Measurements from ENCODE around the gene GHR.
A peak's percentile ranks its signal among the peaks of the same experiment; 100 is the strongest.

GHR gene

DNA sequence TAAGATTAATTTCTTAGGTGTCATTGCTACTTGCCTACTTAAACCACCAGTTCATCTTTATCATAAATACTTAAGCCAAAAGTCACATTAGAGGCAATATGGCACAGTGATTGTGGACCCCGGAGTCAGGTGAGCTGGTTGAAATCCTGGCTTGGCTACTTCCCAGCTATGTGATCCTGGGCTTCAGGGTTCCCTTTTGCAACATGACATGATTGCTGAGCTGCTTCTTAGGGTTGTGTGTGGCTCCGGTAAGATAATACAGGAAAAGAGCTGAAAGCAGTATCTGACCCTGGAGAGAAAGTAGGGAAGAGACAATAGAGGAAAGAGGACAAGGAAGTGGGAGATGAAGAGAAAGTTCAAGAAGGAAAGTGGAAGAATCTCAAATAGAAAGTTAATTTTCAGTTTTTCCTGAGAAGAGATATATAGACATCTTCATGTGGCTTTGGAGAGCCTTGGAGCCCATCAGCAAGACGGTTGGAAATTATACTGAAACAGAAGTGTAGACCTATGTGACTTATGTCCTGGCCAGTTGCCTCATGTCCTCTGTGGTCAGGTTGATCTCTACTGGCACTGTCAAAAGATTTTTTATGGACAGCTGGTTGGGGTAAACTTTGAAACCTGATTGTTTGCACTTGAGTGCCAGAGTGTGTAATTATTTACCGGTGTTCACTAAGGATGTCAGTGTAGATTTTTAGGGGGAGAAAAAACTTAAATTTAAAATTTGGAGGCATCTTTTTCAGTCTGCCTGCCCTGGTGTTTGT lies 93.2 kb downstream of the GHR start:
- no peak for DNase-seq (ENCODE audit: low spot score)

DNA sequence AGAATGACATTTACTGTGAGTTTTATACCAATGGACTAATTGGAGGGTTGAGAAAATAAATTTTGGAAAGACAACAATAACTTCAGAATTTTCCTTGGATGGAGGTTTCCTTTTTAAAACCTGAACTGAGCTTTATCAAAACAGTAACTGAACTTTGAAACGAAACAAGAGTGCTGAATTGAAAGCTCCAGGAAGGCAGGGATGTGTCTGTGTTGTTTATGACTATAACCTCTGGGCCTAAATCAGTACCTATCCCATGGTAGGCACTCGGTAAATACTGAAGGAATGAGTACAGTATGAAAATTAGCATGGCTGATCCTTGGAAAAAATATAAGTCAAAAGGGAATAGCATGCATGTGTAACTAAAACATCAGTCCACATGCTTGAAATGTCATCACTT lies 93.9 kb downstream of the GHR start:
- no peak for DNase-seq (ENCODE audit: low spot score)

DNA sequence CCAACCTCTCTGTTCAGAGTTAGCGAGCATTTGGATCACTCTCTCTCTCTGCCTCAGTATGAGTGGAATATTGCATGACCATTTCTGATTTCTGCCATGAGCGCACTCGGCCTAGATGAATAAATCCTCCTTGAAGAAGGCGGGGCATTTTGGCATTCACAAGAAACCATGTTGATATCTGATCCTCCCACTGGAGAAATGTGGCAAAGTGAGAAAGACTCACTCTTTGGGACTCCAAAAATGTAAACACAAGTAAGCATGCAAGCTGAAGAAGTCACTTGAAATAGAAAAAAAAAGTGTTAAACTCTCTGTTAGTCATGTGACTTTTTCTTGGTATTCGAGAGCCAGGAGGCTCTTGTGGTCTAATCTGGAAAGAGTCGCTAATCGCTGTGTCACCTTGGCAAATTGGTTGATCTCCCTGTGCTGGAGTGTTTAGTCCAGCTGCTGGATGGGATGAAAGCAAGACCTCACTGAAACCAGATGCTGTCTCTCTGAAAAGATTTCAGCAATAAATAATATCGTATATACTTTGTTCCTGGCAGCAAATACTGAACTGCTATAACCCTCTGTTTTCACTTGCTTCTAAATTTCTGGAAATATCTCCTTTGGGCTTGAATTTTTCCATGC lies 95.5 kb downstream of the GHR start:
- DNase-seq (ENCODE audit: low spot score), result no peak

DNA sequence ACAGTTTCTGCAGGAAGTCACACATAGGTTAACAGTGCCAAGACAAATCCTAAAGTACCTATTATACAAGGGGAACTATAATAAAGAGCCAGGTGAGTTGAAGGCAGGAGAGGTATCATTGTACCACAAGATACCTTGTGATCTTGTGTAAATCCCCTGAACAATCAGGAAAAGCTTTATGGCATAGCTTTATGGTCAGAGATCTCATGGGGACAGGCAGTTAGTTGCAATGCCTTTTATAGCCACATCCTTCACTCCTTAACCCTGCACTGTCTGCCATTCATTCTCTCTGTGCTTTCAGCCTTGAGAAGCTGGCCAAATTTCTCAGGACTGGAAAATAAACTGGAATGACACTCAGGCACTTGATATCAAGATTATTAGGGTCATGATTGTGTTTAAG lies 97.0 kb downstream of the GHR start:
- DNase-seq (ENCODE audit: low spot score), result no peak

DNA sequence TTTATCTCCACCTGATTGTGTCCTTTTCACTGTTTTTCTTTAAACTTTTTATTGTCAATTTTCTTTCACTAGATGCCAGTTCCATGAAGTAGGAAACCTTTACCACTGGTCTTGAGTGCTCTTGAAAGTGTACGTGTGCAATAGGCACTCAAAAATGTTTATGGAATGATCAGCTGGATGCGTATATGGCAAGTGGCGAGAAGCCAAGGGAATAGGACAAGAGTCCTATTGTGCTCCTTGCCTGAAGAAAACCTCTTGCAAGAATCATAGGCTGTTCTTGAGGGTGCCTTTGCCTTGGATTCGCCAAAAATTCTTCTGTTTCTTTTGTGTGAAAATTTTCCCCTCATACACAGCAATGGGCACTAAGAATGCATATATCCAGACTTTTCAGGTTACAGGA lies 97.7 kb downstream of the GHR start:
- DNase-seq (ENCODE audit: low spot score), result no peak

DNA sequence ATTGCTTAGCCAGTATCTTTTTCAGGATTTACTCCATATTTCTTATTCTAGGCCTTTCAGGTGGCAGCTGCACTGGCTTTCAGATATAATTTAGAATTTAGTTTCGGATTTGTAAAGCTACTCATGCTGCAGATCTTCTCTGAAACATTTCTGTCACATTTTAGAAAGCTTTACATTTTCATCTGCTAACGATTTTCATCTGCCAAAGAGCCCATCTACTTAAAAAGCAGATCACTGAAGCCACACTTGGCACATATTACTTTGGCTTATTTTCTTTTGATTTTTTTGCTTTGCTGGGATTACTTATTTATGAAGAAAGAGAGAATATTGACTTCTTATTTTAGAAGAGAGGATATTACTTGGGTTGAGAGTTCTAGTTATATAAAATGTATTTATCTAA lies 98.2 kb downstream of the GHR start:
- DNase-seq (ENCODE audit: low spot score), result no peak

DNA sequence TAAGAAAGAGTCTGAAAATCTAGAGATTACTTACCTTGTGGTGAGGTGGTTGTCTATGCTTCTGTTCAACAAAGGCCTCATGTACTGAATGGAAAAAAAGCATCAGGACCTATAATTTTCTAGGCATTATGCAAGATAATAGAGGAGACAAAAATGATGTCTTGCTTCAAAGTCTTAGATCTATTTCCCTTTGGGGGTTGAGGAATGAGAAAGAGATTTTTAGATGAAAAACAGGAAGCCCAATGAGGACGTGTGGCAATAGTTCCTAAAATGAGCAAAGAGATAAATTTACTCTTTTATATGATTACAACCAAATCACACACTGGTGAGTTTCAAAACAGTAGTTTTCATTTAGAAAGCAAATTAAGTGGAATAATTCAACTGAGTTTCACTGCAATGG lies 99.5 kb downstream of the GHR start:
- no peak for DNase-seq (ENCODE audit: low spot score)

DNA sequence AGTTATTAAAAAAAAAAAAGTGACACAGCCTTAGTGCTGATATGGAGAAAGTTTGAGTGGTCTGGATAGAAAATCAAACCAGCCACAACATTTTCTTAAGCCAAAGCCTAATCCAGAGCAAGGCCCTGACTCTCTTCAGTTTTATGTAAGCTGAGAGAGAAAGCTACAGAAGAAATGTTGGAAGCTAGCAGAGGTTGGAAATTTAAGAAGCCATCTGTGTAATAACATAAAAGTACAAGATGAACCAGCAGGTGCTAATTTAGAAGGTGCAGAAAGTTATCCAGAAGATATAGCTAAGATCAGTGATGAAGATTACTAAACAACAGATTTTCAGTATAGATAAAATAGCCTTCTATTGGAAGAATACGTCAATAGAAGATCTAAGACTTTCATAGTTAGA lies 102.9 kb downstream of the GHR start:
- DNase-seq (ENCODE audit: low spot score), result no peak

DNA sequence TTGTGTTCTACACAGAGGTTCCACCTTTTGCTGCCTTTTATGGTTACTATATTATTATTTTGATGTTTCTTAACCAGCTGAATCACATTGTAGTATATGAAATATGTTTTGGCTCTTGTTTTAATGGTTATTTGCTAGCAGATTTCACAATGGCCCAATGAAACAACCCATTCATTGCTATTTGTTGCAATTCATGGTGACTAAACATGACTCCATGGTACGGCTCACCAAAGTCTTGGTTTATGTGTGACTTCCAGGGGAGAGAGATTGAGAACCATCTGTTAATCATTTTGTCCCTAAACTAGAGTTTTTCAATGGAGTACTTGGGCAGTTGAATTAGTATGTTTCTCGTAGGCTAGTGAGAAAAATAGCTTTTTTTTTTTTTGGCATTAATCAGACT lies 108.4 kb downstream of the GHR start:
- DNase-seq (ENCODE audit: low spot score), result no peak

DNA sequence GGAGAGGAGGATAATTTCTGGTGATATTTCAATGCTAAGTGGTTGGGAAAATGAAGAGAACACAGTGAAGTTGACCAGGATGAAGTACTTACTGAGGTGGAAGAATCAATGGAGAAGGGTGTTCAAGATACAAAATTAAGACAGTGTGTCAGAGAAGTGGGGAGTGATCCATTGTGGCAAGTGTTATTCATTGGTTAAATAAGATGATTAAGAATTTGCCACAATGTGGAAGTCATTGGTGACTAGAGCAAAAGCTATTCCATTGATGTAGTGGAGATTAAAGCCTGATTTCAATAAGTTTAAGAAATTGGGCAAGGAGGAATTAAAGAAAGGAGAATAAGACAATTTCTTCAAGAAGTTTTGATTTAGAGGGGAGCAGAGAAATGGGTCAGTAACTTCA lies 118.9 kb downstream of the GHR start:
- DNase-seq (ENCODE audit: low spot score), result no peak

DNA sequence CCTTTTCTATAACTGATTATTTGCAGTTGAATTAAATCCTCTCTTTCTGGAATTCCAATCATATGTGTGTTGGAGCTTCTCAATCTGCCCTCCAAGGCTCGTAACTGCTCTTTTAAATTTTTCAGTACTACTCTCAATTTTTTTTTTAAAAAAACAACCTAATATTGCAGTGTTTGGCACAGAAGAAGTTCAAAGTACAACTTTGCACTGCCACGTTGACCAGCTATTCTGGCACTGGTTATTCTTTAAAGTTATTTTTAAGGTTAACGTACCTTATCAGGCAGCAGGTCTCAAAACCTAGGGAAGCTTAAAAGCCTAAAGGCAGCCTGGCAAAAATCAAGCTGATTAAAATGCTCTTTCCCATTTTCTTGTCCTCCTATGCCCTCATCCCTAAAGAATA lies 120.5 kb downstream of the GHR start:
- no peak for DNase-seq (ENCODE audit: low spot score)

DNA sequence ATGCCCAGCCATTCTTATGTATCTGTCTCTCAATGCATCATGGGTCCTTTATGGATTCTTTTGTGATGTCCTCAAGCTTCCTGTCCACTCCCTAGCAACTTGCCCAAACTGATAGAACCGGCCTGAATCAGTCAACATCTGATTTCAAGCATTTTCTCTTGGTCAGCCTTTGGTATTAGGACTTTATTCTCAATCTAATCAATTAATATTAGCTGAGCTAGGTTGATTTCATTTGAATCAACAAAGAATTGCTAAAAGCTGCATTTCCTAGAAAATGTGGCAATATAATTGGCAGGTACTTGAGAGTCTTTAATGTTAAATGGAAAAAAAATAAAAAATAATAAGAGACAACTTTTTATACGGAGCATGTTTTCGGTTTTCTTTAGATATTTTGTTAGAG lies 121.8 kb downstream of the GHR start:
- no peak for DNase-seq (ENCODE audit: low spot score)

DNA sequence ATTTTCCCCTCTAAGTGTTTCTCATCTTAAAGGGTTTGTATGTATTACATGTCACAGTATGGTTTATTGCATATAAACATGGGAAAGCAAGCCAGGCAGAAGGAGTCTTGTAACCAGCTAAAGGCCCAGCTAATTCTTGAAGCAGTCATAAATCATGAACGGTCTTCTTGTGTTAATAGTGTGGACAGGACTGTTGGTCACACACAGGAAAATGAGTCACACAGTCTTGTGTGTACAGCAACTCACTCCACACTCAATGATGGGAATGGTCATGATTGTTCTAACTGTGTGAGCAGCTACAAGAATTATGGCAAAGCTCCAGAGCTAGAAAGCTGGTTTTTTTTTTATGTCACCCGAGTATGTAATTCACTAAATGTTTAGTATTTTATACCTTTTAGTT lies 123.9 kb downstream of the GHR start:
- peak; percentile 17 for DNase-seq (ENCODE audit: low spot score)

DNA sequence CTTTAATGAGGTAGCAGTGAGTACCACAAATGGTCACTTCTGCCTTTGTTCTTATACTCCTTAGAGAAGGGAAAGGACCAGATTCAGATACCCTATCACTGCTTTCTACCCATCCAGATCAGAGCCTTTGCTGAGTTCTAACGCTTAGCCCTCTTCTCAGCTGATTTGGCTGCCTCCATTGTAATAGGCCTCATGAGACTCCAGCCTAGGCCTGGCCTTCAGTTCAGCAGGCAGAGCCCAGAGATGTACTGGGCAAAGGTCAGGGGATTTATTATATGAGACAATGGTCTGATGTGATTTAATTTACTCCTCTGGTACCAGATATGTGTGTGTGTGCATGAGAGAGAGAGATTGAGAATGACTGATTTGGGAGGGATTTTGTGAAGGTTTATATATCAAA lies 124.7 kb downstream of the GHR start:
- DNase-seq (ENCODE audit: low spot score), result no peak

DNA sequence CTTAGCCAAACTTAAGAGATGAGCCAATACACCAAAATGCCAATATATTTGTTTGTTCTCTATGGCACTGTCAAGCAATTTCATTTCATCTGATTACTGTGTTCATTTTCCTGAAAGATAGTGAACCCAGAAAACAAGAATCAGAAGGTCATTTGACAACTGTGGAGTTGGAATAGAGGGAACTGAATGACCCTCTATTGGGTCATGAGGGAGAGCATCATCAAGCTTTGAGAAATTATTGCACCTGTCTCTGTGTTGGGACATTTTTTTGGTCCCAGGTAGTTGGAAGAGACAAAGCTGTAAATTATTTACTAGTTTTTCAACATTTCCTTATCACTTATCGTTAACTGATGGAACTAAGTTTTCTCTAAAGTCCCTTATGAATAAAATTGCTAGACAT lies 129.4 kb downstream of the GHR start:
- no peak for DNase-seq (ENCODE audit: low spot score)

DNA sequence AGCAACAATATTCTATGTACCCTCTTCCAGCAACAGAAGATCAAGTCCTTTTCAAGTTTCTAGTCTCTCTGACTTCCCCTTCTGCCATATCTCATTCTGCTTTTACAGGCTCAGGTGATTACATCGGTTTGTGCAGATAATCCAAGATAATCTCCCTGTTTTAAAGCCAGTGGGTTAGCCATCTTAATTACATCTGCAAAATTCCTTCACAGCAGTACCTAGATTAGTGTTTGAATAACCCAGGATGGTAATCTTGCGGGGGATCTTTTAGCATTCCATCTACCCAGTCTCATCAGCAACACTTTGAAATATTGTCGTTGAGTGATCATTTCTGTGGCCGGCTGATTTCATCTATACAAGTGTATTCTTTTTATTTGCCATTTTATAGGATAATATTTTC lies 130.2 kb downstream of the GHR start:
- DNase-seq (ENCODE audit: low spot score), result no peak

DNA sequence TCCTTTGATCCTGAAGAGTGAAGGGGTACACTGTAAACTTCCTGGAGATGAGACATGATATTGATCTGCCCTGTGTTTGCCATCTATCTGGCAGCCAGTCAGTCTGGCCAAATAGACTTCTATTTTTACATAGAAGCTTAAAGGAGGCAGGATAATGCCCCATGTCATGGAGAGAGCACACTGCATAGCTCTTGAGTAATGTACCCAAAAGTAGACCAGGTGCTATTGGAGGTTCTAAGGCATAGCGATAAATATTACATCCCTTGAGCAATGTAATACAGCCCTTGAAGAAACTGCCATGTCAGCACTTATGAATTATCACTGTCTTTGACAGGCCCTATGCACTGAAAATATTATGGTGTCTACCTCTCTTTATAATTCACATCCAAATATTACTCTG lies 131.8 kb downstream of the GHR start:
- no peak for DNase-seq (ENCODE audit: low spot score)

DNA sequence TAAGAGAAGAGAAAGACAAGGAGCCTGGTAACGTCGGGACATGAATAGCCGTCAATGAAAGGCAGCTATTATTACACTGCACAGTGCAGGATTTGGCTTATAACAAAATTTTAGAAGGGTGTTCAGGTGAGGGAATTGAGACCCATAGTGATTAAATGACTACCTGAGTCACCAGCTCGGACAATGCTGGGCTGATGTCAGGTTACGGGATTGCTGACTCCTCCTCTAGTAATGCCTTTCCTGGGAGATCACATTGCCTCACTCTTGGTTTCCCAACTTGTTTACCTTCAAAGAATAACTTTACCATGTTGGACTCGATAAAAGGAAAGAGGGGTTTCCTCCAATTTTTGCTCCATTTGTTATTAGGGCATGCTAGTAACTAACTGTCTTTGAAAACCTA lies 132.6 kb downstream of the GHR start:
- no peak for DNase-seq (ENCODE audit: low spot score)

DNA sequence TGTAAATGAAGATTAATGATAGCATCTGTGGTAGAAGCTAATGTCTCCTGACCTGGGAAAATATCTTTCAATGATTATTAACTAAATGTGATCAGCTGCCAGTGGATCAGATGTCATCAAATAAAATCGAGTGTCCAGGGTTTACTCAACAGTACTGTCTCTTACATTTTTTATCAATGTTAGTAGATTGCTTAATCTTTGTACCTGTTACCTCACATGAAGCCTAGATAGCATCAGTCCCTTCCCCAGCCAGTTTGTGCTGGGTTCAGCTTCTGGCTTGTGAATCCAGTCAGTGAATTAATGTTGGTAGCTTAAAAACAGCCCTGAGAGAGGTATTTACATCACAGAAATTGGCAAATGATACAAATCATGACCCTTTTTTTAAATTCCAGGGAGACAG lies 134.4 kb downstream of the GHR start:
- DNase-seq (ENCODE audit: low spot score), result no peak

DNA sequence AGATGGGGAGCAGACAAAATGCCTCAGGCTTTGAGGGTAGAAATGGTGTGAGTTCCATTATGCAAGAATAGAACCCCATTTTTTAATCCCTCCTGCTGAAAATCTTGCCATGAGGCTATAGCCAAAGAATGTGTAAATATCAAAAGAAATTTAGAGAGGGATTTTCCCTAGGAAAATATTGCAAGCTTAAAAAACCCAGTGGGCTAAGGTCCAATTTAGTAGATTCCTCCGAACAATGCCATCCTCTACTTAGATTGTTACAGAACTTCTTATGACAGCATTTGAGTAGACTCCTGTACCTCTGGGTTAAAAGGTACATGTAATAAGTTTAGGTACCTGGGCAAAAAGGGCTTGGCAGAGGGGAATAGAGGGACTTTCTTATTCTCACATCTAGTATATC lies 138.4 kb downstream of the GHR start:
- DNase-seq (ENCODE audit: low spot score), result no peak

DNA sequence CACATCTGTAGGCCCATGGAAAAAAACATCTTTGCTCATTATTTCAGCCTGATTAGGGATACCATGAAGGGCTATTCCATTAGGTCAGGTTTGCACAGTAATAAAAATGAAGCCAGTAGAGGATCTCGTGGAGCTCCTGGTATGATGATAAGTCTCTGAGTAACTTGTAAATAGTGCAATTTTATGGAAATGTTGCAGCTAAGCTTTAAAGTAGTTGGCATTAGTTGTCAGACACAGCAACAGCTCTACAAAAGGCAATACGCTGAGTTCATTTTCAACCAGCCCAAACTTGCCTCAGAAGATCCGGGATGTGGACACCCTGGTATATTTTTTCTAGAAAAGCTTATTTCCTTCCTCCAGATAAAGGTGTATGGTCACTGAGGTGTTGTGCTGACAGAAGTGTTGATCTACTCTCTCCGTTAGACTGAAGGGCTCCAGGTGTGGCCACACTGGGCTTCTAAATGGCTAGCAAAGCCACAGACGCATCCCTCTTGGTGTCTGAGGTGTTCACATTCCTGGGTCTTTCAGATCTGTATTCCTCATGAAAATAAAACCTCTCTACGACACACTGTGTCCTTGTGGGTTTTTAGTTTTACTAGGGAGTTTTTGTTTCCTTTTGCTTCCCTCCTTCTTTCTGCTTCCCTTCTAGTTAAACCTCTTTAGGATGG lies 141.6 kb downstream of the GHR start:
- no peak for DNase-seq (ENCODE audit: low spot score)

DNA sequence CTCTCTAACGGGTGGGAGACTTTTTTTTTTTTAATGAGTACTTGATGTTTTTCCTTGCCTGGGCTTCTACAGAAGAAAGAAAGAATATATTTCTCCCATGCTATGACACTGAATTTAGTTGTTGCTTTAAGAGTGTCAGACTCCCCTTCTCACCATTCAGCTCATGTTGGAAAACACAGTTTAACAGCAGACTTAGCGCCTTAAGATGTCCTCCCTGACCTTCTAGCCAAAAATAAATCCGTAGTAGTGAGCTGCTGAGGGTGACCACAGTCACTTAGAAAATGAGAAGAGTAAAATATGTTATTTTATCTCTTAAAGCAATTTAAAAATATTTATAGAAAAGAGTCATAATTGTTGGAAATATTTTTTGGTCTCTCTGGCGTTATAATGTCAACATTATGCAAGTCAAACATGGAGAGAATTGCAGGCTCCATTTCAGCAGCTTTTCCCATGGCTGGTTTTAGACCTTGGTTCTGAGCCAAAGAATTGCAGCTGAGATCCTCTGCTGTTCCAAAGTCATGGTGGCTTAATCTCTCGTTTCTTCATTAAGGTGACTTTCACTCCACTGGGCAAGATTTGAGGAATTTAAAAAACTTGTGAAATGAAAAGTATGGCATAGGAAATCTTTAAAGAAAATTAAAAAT lies 143.5 kb downstream of the GHR start:
- no peak for DNase-seq (ENCODE audit: low spot score)

DNA sequence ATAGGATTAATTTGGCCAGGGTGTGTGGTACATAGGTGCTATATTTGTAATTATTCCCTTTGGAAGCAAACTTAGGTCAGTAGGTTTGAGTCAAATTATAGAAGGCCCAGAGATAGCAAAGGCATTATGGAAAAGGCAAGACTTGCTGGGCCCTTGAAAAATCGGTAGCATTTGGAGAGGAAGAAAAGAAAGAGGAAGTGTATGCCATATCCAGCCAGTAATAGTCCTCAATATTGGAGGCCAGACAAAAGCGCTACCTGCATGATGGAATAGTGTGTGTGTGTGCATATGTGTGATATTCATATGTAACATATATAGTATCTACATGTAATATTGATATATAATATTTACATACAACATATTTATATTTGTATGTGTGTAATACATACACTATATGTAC lies 146.1 kb downstream of the GHR start:
- DNase-seq (ENCODE audit: low spot score), result no peak
